K562 (cell line): Measurements from ENCODE around the gene LCN15. TPM values are rescaled to one million over a fixed set of nuclear protein-coding genes. Genes with fewer than 3 reads are reported as not detected.

Experiments
- DLX4 ChIP-seq: fragments of 250-450 bp; sonication (Bioruptor Pico); IDR thresholded peaks from 2 replicates; pipeline ENCODE4 v1.6.1; 2021; ENCODE audit warnings: mild to moderate bottlenecking
- GATA2 ChIP-seq: sonication (generic); formaldehyde crosslinking; IDR thresholded peaks from 2 replicates; pipeline ENCODE4 v1.4.0; 2020; ENCODE audit warnings: mild to moderate bottlenecking, missing genetic modification reagents
- HMGN3 ChIP-seq: IDR thresholded peaks from 2 replicates; pipeline ENCODE4 v1.6.1; 2011; ENCODE audit warnings: borderline replicate concordance, low read depth, mild to moderate bottlenecking, mixed read lengths, low read length; ENCODE audit not compliant: insufficient read length; ENCODE audit errors: extremely low read depth
- HMGXB4 ChIP-seq: sonication (generic); formaldehyde crosslinking; IDR thresholded peaks from 2 replicates; pipeline ENCODE4 v1.8.1; 2023; ENCODE audit warnings: mild to moderate bottlenecking, missing genetic modification reagents
- ILF3 ChIP-seq: fragments of 450-650 bp; IDR thresholded peaks from 2 replicates; pipeline ENCODE4 v1.6.1; 2018; ENCODE audit warnings: antibody characterized with exemption, mild to moderate bottlenecking, moderate library complexity, borderline replicate concordance
- KDM5B ChIP-seq: fragments of 200-600 bp; sonication (generic); IDR thresholded peaks from 2 replicates; pipeline ENCODE4 v1.6.1; 2012; ENCODE audit warnings: low read depth, mild to moderate bottlenecking, moderate library complexity, low read length, control low read depth, inconsistent platforms; ENCODE audit not compliant: insufficient replicate concordance
- MAZ ChIP-seq, 2 experiments: fragments of 450-650 bp in 1 of 2; sonication (generic) in 1 of 2; formaldehyde crosslinking; IDR thresholded peaks in 1 of 2; conservative IDR thresholded peaks in 1 of 2; 2 replicates each; pipeline versions ENCODE4 v1.4.0 to v1.5.0; 2020; ENCODE audit warnings: mild to moderate bottlenecking in 1 of 2, missing genetic modification reagents in 1 of 2
- MCM3 ChIP-seq: fragments of 450-650 bp; IDR thresholded peaks from 2 replicates; pipeline ENCODE4 v1.6.1; 2016
- PCBP1 ChIP-seq: fragments of 200-400 bp; formaldehyde crosslinking; IDR thresholded peaks from 2 replicates; pipeline ENCODE4 v1.6.1; 2018; ENCODE audit warnings: mild to moderate bottlenecking, low read depth, low read length; ENCODE audit not compliant: poor library complexity, severe bottlenecking
- POLR2A ChIP-seq: fragments of 450-650 bp; conservative IDR thresholded peaks from 2 replicates; pipeline ENCODE4 v1.6.1; 2016
- SIRT6 ChIP-seq: IDR thresholded peaks from one replicate; pipeline ENCODE4 v1.6.1; 2012; ENCODE audit warnings: low read depth, mild to moderate bottlenecking, control low read depth, inconsistent platforms, low read length, moderate library complexity
- SP1 ChIP-seq: sonication (generic); formaldehyde crosslinking; IDR thresholded peaks from 2 replicates; pipeline ENCODE4 v1.8.1; 2022; ENCODE audit warnings: mild to moderate bottlenecking, missing genetic modification reagents
- ZBTB7A ChIP-seq: IDR thresholded peaks from 2 replicates; pipeline ENCODE4 v1.6.1; 2011; ENCODE audit warnings: low read depth, mild to moderate bottlenecking, low read length, moderate library complexity, borderline replicate concordance; ENCODE audit not compliant: control insufficient read depth
- ZNF347 ChIP-seq: fragments of 450-650 bp; formaldehyde crosslinking; IDR thresholded peaks from 2 replicates; pipeline ENCODE4 v1.4.0; 2020; ENCODE audit warnings: low read depth, mild to moderate bottlenecking, moderate library complexity
- ZNF384 ChIP-seq: IDR thresholded peaks from 2 replicates; pipeline ENCODE4 v1.6.1; 2012; ENCODE audit warnings: low read depth, low read length, improper control_type of control experiment
- ZNF717 ChIP-seq: fragments of 250-450 bp; sonication (Bioruptor Pico); IDR thresholded peaks from 2 replicates; pipeline ENCODE4 v1.5.0; 2021
- polyA plus RNA-seq, 8 experiments: library from polyadenylated mRNA; depleted of rRNA in 4 of 8; stranded (reverse) in 5 of 8; unstranded in 3 of 8; fragments of >200 nt; fragmentation: Nextera tagmentation in 2 of 8; fragmentation: Illumina TruSeq in 1 of 8; extraction: Ambion mirVana in 2 of 8; extraction: Trizol in 1 of 8; gene quantifications; 2 replicates each; pipeline versions ENCODE4 v1.2.1 to v1.2.3, GENCODE V29; 2011 to 2014; ENCODE audit warnings: inconsistent platforms in 1 of 8, missing spikeins in 1 of 8
- total RNA-seq, 7 experiments: library from RNA; depleted of rRNA in 6 of 7; stranded (reverse); fragments of >200 nt in 6 of 7; fragmentation: Illumina TruSeq in 2 of 7; extraction: Trizol in 2 of 7; gene quantifications; 2 replicates each; pipeline versions ENCODE4 v1.2.1 to v1.2.3, GENCODE V29; 2011 to 2021; ENCODE audit warnings: low replicate concordance in 1 of 7
- TF ChIP-seq, protein P1 (sequence below): fragments of 200-800 bp; sonication (Bioruptor generic); IDR thresholded peaks from 2 replicates; pipeline ENCODE4 v1.6.1; 2017; ENCODE audit warnings: missing genetic modification characterization, missing compliant biosample characterization
- TF ChIP-seq, protein P2 (sequence below): sonication (generic); formaldehyde crosslinking; IDR thresholded peaks from 2 replicates; pipeline ENCODE4 v1.8.0; 2022; ENCODE audit warnings: missing genetic modification reagents, mild to moderate bottlenecking, borderline replicate concordance
- TF ChIP-seq, protein P3 (sequence below): sonication (generic); formaldehyde crosslinking; IDR thresholded peaks from 2 replicates; pipeline ENCODE4 v1.8.0; 2022; ENCODE audit warnings: missing genetic modification reagents, mild to moderate bottlenecking, moderate library complexity, borderline replicate concordance

LCN15 gene
- total and polyA plus RNA-seq, 9 of the 15 experiments (the other 6 are each of a cell fraction or from before 2014, with no cell fraction given): 0.66 TPM; not detected in 8

DNA sequence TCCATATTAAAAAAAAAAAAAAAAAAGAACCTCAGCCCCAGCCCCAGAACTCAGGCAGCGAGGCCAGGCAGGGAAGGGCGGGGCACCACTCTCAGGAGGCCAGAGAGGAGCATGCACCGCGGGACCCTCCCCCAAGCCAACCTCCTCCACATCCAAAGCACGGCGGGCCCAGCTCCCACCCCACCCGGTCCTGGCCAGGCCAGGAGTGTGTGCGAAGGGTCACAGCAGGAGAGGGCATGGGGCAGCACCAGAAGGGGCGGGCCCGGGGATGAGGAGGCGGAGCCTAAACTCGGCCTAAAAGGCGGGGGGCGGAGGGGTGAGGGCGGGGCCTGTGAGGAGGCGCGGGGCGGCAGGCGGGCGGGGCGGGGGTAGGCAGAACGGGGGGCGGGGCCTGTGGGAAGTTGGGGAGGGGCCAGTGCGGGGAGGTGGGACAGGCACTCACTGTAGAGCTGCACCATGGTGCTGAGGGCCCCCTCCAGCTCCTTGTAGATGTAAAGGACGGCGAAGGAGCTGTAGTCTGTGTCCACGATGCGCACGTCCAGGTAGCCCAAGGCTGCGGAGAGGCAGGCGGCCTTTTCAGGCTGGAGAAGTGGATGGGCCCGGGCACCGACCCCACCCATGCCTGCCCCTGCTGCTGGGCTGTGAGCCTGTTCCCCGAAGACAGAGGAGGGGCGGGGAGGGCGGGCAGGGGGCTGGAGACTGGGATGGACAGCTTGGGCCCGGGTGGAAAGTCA lies 1.2 kb downstream of the LCN15 start (continued):
- TF ChIP-seq, protein P1, sequence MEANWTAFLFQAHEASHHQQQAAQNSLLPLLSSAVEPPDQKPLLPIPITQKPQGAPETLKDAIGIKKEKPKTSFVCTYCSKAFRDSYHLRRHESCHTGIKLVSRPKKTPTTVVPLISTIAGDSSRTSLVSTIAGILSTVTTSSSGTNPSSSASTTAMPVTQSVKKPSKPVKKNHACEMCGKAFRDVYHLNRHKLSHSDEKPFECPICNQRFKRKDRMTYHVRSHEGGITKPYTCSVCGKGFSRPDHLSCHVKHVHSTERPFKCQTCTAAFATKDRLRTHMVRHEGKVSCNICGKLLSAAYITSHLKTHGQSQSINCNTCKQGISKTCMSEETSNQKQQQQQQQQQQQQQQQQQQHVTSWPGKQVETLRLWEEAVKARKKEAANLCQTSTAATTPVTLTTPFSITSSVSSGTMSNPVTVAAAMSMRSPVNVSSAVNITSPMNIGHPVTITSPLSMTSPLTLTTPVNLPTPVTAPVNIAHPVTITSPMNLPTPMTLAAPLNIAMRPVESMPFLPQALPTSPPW: peak; percentile 92
- TF ChIP-seq MCM3 (no peak), DLX4 (CRISPR knock-in tag) (no peak), KDM5B (peak; percentile 71), ZNF384 (peak; percentile 81), SIRT6 (no peak), PCBP1 (no peak), GATA2 (CRISPR knock-in tag) (no peak), POLR2A (peak; percentile 57; the same call in 1 of the 2 replicates), HMGXB4 (CRISPR knock-in tag) (no peak), MAZ (CRISPR knock-in tag; conservative IDR thresholded peaks at IDR 0.05 in 1 of 2, IDR thresholded peaks at IDR 0.05 in 1 of 2) (peak; percentile 67 to 70), ZNF347 (no peak), SP1 (CRISPR knock-in tag) (peak; percentile 65; the same call in 1 of the 2 replicates), ZBTB7A (0 out of 2 replicates have a peak, but pooled peaks have one; percentile 26), HMGN3 (peak; percentile 36), ILF3 (no peak), ZNF717 (CRISPR knock-in tag) (no peak)
- TF ChIP-seq, protein P2, sequence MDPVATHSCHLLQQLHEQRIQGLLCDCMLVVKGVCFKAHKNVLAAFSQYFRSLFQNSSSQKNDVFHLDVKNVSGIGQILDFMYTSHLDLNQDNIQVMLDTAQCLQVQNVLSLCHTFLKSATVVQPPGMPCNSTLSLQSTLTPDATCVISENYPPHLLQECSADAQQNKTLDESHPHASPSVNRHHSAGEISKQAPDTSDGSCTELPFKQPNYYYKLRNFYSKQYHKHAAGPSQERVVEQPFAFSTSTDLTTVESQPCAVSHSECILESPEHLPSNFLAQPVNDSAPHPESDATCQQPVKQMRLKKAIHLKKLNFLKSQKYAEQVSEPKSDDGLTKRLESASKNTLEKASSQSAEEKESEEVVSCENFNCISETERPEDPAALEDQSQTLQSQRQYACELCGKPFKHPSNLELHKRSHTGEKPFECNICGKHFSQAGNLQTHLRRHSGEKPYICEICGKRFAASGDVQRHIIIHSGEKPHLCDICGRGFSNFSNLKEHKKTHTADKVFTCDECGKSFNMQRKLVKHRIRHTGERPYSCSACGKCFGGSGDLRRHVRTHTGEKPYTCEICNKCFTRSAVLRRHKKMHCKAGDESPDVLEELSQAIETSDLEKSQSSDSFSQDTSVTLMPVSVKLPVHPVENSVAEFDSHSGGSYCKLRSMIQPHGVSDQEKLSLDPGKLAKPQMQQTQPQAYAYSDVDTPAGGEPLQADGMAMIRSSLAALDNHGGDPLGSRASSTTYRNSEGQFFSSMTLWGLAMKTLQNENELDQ (CRISPR knock-in tag): no peak
- TF ChIP-seq, protein P3, sequence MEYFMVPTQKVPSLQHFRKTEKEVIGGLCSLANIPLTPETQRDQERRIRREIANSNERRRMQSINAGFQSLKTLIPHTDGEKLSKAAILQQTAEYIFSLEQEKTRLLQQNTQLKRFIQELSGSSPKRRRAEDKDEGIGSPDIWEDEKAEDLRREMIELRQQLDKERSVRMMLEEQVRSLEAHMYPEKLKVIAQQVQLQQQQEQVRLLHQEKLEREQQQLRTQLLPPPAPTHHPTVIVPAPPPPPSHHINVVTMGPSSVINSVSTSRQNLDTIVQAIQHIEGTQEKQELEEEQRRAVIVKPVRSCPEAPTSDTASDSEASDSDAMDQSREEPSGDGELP (CRISPR knock-in tag): 0 out of 2 replicates have a peak, but pooled peaks have one; percentile 42
